ENCODE results near the gene HLA-DPA1. TPM values are rescaled to one million over a fixed set of nuclear protein-coding genes. Genes with fewer than 3 reads are reported as not detected.

Gene HLA-DPA1
- total and polyA plus RNA-seq, 2 experiments from 2014 or later = 2.5 to 4.2 TPM

- Histone ChIP-seq H3K4me2 (ENCODE audit: unreplicated experiment) (no peak overlapping the region), H3K4me3 (no peak overlapping the region), H3K9me3 (ENCODE audit: low read depth) (no peaks in the 10 kb centered on the region), H3K27me3 (replicated peaks; ENCODE audit: insufficient read depth) (peaks cover 63% of the 10 kb centered on the region), H3K4me1 (ENCODE audit: insufficient read depth) (no peaks in the 10 kb centered on the region), H2AFZ (no peak overlapping the region), H4K20me1 (ENCODE audit: insufficient read depth) (no peaks in the 10 kb centered on the region), H3F3A (ENCODE audit: insufficient read depth) (no peaks in the 10 kb centered on the region), H3K36me3 (ENCODE audit: low read depth) (no peaks in the 10 kb centered on the region), H3K9me2 (ENCODE audit: insufficient read depth) (no peaks in the 10 kb centered on the region), H3K79me2 (ENCODE audit: insufficient read depth) (no peaks in the 10 kb centered on the region), H3K9ac (no peak overlapping the region), H3K27ac (no peak overlapping the region)
- in situ Hi-C loops (cut with MboI) = no loop called here
- no peak for DNase-seq
- WGBS, 2 experiments (ENCODE audit: low coverage in 1 of 2, low lambda C conversion rate in 2 of 2, missing lambda C conversion rate in 2 of 2) = 86 to 91% methylated on average over 1 of the region's 1 CpG
- TF ChIP-seq EZH2 (IDR thresholded peaks at IDR 0.05; ENCODE audit: insufficient read depth, poor library complexity, severe bottlenecking) (no peak), EZH2phosphoT487 (IDR thresholded peaks at IDR 0.05; ENCODE audit: insufficient read depth, low read depth) (no peak)
These were observed 38.9 kb downstream of the HLA-DPA1 start for GRCh38 chr6:33034554-33034953.

- no peaks in the 10 kb centered on the region for H4K20me1 ChIP-seq (ENCODE audit: insufficient read depth)
- H3K4me1 ChIP-seq (ENCODE audit: insufficient read depth) = no peaks in the 10 kb centered on the region
- no peak overlapping the region for H3K9ac ChIP-seq
- no peaks in the 10 kb centered on the region for H3K9me3 ChIP-seq (ENCODE audit: low read depth)
- 47 to 54% methylated on average over 3 of the region's 3 CpGs for WGBS, 2 experiments (ENCODE audit: low coverage in 1 of 2, low lambda C conversion rate in 2 of 2, missing lambda C conversion rate in 2 of 2)
- H3K27me3 ChIP-seq (replicated peaks; ENCODE audit: insufficient read depth) = peaks cover 55% of the 10 kb centered on the region
- H3K4me3 ChIP-seq = no peak overlapping the region
- no peaks in the 10 kb centered on the region for H3K79me2 ChIP-seq (ENCODE audit: insufficient read depth)
- no peak overlapping the region for H3K27ac ChIP-seq
- DNase-seq = no peak
- H2AFZ ChIP-seq = no peak overlapping the region
- H3K4me2 ChIP-seq (ENCODE audit: unreplicated experiment) = no peak overlapping the region
- TF ChIP-seq EZH2 (IDR thresholded peaks at IDR 0.05; ENCODE audit: insufficient read depth, poor library complexity, severe bottlenecking) (no peak), EZH2phosphoT487 (IDR thresholded peaks at IDR 0.05; ENCODE audit: insufficient read depth, low read depth) (no peak)
- no peaks in the 10 kb centered on the region for H3F3A ChIP-seq (ENCODE audit: insufficient read depth)
- in situ Hi-C loops (cut with MboI) = no loop called here
- H3K9me2 ChIP-seq (ENCODE audit: insufficient read depth) = no peaks in the 10 kb centered on the region
- H3K36me3 ChIP-seq (ENCODE audit: low read depth) = no peaks in the 10 kb centered on the region
These were observed 43.2 kb downstream of the HLA-DPA1 start for GRCh38 chr6:33030245-33030644.

GRCh38 chr6:33029328-33030184, 43.9 kb downstream of the HLA-DPA1 start:
- H3K27ac ChIP-seq = no peak overlapping the region
- no peaks in the 10 kb centered on the region for H3K4me1 ChIP-seq (ENCODE audit: insufficient read depth)
- peaks cover 56% of the 10 kb centered on the region for H3K27me3 ChIP-seq (replicated peaks; ENCODE audit: insufficient read depth)
- no peaks in the 10 kb centered on the region for H3K9me3 ChIP-seq (ENCODE audit: low read depth)
- H3K4me3 ChIP-seq = no peak overlapping the region
- H3F3A ChIP-seq (ENCODE audit: insufficient read depth) = no peaks in the 10 kb centered on the region
- 52 to 59% methylated on average over 6 of the region's 6 CpGs for WGBS, 2 experiments (ENCODE audit: low coverage in 1 of 2, low lambda C conversion rate in 2 of 2, missing lambda C conversion rate in 2 of 2)
- peak; percentile 12 for DNase-seq
- TF ChIP-seq EZH2phosphoT487 (IDR thresholded peaks at IDR 0.05; ENCODE audit: insufficient read depth, low read depth) (no peak), EZH2 (IDR thresholded peaks at IDR 0.05; ENCODE audit: insufficient read depth, poor library complexity, severe bottlenecking) (no peak)
- no peak overlapping the region for H2AFZ ChIP-seq
- in situ Hi-C loops (cut with MboI) = no loop called here
- no peaks in the 10 kb centered on the region for H4K20me1 ChIP-seq (ENCODE audit: insufficient read depth)
- H3K9me2 ChIP-seq (ENCODE audit: insufficient read depth) = no peaks in the 10 kb centered on the region
- H3K79me2 ChIP-seq (ENCODE audit: insufficient read depth) = no peaks in the 10 kb centered on the region
- no peak overlapping the region for H3K4me2 ChIP-seq (ENCODE audit: unreplicated experiment)
- no peak overlapping the region for H3K9ac ChIP-seq
- no peaks in the 10 kb centered on the region for H3K36me3 ChIP-seq (ENCODE audit: low read depth)

- no peak overlapping the region for H3K27ac ChIP-seq
- no peak for DNase-seq
- H3K9me2 ChIP-seq (ENCODE audit: insufficient read depth) = no peaks in the 10 kb centered on the region
- H2AFZ ChIP-seq = no peak overlapping the region
- no peak overlapping the region for H3K9ac ChIP-seq
- no peaks in the 10 kb centered on the region for H3K9me3 ChIP-seq (ENCODE audit: low read depth)
- H3K4me3 ChIP-seq = no peak overlapping the region
- no peaks in the 10 kb centered on the region for H4K20me1 ChIP-seq (ENCODE audit: insufficient read depth)
- no peaks in the 10 kb centered on the region for H3K4me1 ChIP-seq (ENCODE audit: insufficient read depth)
- no peaks in the 10 kb centered on the region for H3F3A ChIP-seq (ENCODE audit: insufficient read depth)
- H3K36me3 ChIP-seq (ENCODE audit: low read depth) = no peaks in the 10 kb centered on the region
- TF ChIP-seq EZH2 (IDR thresholded peaks at IDR 0.05; ENCODE audit: insufficient read depth, poor library complexity, severe bottlenecking) (no peak), EZH2phosphoT487 (IDR thresholded peaks at IDR 0.05; ENCODE audit: insufficient read depth, low read depth) (no peak)
- H3K27me3 ChIP-seq (replicated peaks; ENCODE audit: insufficient read depth) = peaks cover 44% of the 10 kb centered on the region
- no peaks in the 10 kb centered on the region for H3K79me2 ChIP-seq (ENCODE audit: insufficient read depth)
- in situ Hi-C loops (cut with MboI) = no loop called here
- 7 to 10% methylated on average over 1 of the region's 1 CpG for WGBS, 2 experiments (ENCODE audit: low coverage in 1 of 2, low lambda C conversion rate in 2 of 2, missing lambda C conversion rate in 2 of 2)
- no peak overlapping the region for H3K4me2 ChIP-seq (ENCODE audit: unreplicated experiment)
These were observed 45.1 kb downstream of the HLA-DPA1 start for GRCh38 chr6:33028220-33028849.
